Colonic mucosa (tissue), 4 donors: ENCODE measurements around the gene FAM32A. TPM values are rescaled to one million over a fixed set of nuclear protein-coding genes. Genes with fewer than 3 reads are reported as not detected.

Source experiments
- DNase-seq: peaks from one replicate; pipeline ENCODE4 v3.0.0-alpha.2; 2020
- H3K27ac ChIP-seq: fragments of 200-600 bp; one replicate; pipeline ENCODE4 v1.8.0; 2021
- H3K27me3 ChIP-seq: fragments of 200-600 bp; one replicate; pipeline ENCODE4 v1.8.0; 2021
- H3K36me3 ChIP-seq: fragments of 200-600 bp; one replicate; pipeline ENCODE4 v1.8.0; 2021
- H3K4me1 ChIP-seq: fragments of 200-600 bp; one replicate; pipeline ENCODE4 v1.8.0; 2021; ENCODE audit warnings: mild to moderate bottlenecking
- H3K4me3 ChIP-seq: fragments of 200-600 bp; one replicate; pipeline ENCODE4 v1.8.0; 2021
- H3K9ac ChIP-seq, 2 donors: one replicate each; pipeline ENCODE4 v1.7.0; 2013; ENCODE audit warnings: control low read depth in 2 of 2, low read depth in 2 of 2, low read length in 2 of 2
- H3K9me3 ChIP-seq: fragments of 200-600 bp; one replicate; pipeline ENCODE4 v1.8.0; 2021
- intact Hi-C: fragments of 100-400 bp; cut with DNase I; formaldehyde crosslinking; loops from one replicate; pipeline ENCODE4 v1.14.1; 2022
- total RNA-seq, 2 donors: library from RNA; stranded (reverse); fragmentation: NEBNext Ultra II Directional in 1 of 2; extraction: Animal tissue kit (Norgen Biotek cat#: 25700) in 1 of 2; gene quantifications; one replicate each; pipeline ENCODE4 v1.2.1, GENCODE V29; 2021
- TF ChIP-seq, protein P1 (sequence below): fragments of 200-600 bp; IDR thresholded peaks from one replicate; pipeline ENCODE4 v1.8.0; 2022; ENCODE audit warnings: antibody characterized with exemption, mild to moderate bottlenecking
- donor health status: healthy.
- donor health status: DM: no; HTN: no; CAD: no.
- donor health status: DM: no; HTN: no; CAD: no.

FAM32A gene
- total RNA-seq, 2 donors from 2014 or later: 76.9 to 78.3 TPM

DNA sequence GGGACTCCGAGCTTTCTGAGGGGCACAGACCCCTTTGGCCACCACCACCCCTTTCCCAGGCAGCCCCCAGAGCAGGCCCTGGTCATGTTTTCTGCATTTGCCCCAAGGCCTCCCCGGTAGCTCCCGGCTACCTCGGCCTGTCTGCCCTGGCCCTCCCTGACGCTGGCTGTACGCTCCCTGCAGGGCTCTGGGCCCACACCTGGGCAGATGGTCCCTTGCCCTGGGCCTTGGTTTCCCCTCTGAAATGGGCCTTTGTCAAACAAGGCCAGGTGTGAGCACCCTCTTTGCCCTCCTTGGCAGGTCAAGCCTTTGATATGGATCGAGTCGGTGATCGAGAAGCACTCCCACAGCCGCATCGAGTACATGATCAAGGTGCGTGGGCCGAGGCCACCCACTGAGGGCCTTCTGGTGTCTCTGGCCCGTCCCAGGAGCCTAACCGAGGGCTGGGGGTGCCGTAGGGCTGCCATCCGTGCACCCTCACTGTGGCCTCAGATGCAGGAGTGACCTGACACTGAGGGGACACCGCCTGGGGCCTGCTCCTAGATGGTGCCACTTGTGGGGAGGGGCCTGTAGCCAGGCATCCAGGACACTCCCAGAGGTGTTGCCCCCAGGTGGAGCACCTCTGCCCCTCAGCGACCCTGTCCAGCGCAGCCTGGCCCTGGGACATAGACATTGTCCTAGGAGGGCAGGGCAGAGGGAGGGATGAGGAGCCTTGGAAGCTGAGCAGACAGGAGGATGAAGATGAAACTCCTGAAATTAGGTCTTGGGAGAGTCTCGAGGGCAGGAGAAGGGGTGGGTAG is 42.8 kb downstream of the FAM32A start:
- no peak overlapping the region for H3K4me3 ChIP-seq
- no peak for DNase-seq
- no peak overlapping the region for H3K9ac ChIP-seq
- no peaks in the 10 kb centered on the region for H3K27me3 ChIP-seq
- peaks cover 18% of the 10 kb centered on the region for H3K36me3 ChIP-seq
- H3K27ac ChIP-seq: no peak overlapping the region
- H3K9me3 ChIP-seq: no peaks in the 10 kb centered on the region
- TF ChIP-seq, protein P1, sequence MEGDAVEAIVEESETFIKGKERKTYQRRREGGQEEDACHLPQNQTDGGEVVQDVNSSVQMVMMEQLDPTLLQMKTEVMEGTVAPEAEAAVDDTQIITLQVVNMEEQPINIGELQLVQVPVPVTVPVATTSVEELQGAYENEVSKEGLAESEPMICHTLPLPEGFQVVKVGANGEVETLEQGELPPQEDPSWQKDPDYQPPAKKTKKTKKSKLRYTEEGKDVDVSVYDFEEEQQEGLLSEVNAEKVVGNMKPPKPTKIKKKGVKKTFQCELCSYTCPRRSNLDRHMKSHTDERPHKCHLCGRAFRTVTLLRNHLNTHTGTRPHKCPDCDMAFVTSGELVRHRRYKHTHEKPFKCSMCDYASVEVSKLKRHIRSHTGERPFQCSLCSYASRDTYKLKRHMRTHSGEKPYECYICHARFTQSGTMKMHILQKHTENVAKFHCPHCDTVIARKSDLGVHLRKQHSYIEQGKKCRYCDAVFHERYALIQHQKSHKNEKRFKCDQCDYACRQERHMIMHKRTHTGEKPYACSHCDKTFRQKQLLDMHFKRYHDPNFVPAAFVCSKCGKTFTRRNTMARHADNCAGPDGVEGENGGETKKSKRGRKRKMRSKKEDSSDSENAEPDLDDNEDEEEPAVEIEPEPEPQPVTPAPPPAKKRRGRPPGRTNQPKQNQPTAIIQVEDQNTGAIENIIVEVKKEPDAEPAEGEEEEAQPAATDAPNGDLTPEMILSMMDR: no peak
- no peaks in the 10 kb centered on the region for H3K4me1 ChIP-seq
- intact Hi-C loops: no loop called here

DNA sequence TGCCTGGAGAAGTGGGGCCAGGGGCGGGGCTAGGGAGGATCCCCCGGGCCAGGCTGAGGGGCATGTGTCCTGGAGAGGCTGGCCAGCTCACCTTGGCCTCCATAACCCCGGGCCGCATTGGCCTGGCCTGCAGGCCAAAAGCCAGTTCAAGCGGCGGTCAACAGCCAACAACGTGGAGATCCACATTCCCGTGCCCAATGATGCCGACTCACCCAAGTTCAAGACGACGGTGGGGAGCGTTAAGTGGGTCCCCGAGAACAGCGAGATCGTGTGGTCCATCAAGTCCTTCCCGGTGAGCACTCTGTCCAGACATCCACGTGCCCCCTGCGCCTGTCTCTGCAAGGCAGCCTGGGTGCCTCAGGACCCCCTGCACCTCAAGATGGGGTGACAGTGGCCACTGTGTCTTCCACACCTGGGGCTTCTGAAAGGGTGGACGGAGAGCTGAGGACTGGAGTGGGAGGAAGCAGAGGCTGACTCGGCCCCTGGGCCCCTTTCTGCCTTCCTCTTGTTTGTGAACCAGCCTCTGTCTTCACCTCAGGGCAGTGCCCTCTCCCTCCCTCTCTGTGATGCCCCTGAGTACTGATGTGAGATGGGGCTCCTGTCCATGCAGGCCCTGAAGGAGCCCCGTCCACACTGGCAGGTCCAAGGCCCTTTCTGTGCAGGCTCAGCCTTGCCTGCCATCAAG is 43.6 kb downstream of the FAM32A start:
- no peak overlapping the region for H3K27ac ChIP-seq
- no peaks in the 10 kb centered on the region for H3K27me3 ChIP-seq
- no peaks in the 10 kb centered on the region for H3K4me1 ChIP-seq
- no peaks in the 10 kb centered on the region for H3K9me3 ChIP-seq
- H3K9ac ChIP-seq: no peak overlapping the region
- H3K4me3 ChIP-seq: no peak overlapping the region
- intact Hi-C loops: no loop called here
- DNase-seq: no peak
- H3K36me3 ChIP-seq: peaks cover 18% of the 10 kb centered on the region
- TF ChIP-seq, protein P1: no peak

DNA sequence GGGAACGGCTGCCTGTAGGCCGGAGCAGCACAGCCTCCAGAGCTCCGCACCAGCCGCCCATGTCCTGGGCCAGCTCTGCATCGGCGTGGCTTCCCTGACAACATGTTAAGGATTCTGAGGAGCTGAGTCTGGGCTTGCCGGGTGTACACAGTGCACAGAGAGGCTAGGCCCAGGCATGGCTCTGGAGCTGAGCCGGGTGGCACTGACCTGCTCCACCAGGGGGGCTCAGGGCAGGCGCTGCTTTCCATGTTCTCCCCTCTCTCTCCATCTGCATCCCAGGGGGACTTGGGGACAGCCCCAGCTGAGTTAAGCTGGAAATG is 44.1 kb downstream of the FAM32A start:
- Histone ChIP-seq H3K9me3 (no peaks in the 10 kb centered on the region), H3K4me3 (no peak overlapping the region), H3K27me3 (no peaks in the 10 kb centered on the region), H3K36me3 (peaks cover 16% of the 10 kb centered on the region), H3K4me1 (no peaks in the 10 kb centered on the region), H3K27ac (no peak overlapping the region), H3K9ac (no peak overlapping the region)
- intact Hi-C loops: no loop called here
- DNase-seq: no peak
- TF ChIP-seq, protein P1: no peak

DNA sequence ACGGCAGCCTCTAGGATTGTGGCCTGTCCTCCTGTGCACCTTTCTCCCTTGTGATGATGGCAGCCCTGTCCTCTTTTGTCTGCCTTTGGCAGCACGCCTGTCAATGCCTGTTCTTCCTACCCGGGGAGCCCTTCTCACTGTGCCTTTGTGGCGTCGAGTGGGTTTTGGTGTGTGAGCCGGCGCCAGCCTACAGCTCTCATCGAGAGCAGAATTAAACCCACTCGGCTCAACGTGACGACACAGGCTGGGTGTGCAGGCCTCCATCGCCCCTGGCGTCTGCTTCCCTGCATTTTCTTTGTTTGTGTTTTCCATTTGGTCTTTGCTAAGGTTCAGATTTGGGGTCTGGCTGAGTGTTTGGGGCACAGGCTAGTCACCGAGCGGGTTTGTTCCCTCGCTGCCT is 46.9 kb downstream of the FAM32A start:
- Histone ChIP-seq H3K4me3 (no peak overlapping the region), H3K27ac (no peak overlapping the region), H3K27me3 (no peaks in the 10 kb centered on the region), H3K4me1 (no peaks in the 10 kb centered on the region), H3K36me3 (peaks cover 12% of the 10 kb centered on the region), H3K9me3 (no peaks in the 10 kb centered on the region), H3K9ac (no peak overlapping the region)
- intact Hi-C loops: no loop called here
- TF ChIP-seq, protein P1: no peak
- DNase-seq: no peak

DNA sequence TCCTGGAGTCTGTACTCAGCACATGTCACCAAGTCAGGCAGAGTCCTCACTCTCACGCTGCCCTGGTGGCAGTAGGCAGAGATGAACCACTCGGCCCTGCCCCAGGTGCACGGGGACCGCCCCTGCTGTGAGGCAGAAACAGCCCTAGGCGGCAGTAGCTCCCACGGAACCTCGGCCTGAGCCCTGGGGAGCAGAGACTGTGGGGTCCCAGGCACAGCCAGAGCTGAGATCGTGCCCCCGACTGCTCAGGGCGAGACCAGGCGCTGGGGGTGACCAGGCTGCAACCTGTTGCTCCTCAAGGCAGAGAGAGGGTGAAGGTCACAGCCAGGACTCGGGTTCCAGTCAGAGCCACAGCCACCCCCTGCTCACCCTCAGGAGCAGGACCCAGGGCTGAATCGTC is 47.4 kb downstream of the FAM32A start:
- Histone ChIP-seq H3K36me3 (peaks cover 12% of the 10 kb centered on the region), H3K27ac (no peak overlapping the region), H3K9ac (no peak overlapping the region), H3K27me3 (no peaks in the 10 kb centered on the region), H3K9me3 (no peaks in the 10 kb centered on the region), H3K4me1 (no peaks in the 10 kb centered on the region), H3K4me3 (no peak overlapping the region)
- TF ChIP-seq, protein P1: no peak
- intact Hi-C loops: no loop called here
- no peak for DNase-seq
